ENCODE results near the gene MYO5B. TPM values are rescaled to one million over a fixed set of nuclear protein-coding genes. Genes with fewer than 3 reads are reported as not detected.
"Not testable (repeated sequence)": the region's sequence is repeated elsewhere in the genome, so short reads cannot be mapped to it uniquely, and the experiment has no call there.

The MYO5B gene
- total and polyA plus RNA-seq, 4 donors, result 5.4 to 23.4 (median 11.4) TPM

DNA sequence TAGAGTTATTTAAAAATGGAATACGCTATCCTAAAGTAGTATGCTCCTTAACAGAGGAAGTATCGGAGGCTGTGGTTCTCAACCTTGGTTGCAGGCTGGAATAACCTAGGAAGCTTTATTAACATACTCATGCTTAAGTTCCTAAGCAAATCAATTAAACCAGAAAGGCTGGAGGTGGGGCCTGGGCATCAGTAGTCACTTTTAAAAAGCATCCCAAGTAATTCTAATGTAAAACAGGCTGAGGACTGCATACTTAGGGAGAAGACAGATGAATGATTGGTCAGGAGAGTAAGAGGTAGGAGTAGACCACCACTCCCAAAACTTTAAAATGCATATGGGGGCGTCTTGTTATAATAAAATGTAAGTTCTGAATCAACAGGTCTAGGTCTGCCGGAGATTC, 396.9 kb downstream of the MYO5B start:
- Histone ChIP-seq H3K36me3 (ENCODE audit: control insufficient read depth in 4 of 4, insufficient read depth in 3 of 4, low read depth in 1 of 4, low read length in 3 of 4) (peaks cover 4 to 32% (median 18%) of the 10 kb centered on the region in 4 donors), H3K4me1 (ENCODE audit: control insufficient read depth in 4 of 4, insufficient read depth in 4 of 4, low read length in 3 of 4) (peaks cover 10 to 50% (median 45%) of the 10 kb centered on the region in 4 donors), H3K4me3 (ENCODE audit: low read depth in 1 of 3, low read length in 3 of 3) (no peak overlapping the region), H3K27ac (ENCODE audit: low read depth in 1 of 2, low read length in 2 of 2) (no peak overlapping the region), H3K9me3 (ENCODE audit: control insufficient read depth in 4 of 4, low read length in 3 of 4) (no peaks in the 10 kb centered on the region), H3K27me3 (ENCODE audit: control insufficient read depth in 4 of 4, insufficient read depth in 4 of 4, low read length in 3 of 4) (no peaks in the 10 kb centered on the region), H3K9ac (ENCODE audit: low read depth in 1 of 2, low read length in 2 of 2) (no peak overlapping the region)
- TF ChIP-seq JUND (IDR thresholded peaks at IDR 0.05) (no peak), FOXA2 (IDR thresholded peaks at IDR 0.05) (no peak)
- DNase-seq (ENCODE audit: low spot score), result no peak
- WGBS, result over 99% methylated on average over 4 of the region's 4 CpGs

DNA sequence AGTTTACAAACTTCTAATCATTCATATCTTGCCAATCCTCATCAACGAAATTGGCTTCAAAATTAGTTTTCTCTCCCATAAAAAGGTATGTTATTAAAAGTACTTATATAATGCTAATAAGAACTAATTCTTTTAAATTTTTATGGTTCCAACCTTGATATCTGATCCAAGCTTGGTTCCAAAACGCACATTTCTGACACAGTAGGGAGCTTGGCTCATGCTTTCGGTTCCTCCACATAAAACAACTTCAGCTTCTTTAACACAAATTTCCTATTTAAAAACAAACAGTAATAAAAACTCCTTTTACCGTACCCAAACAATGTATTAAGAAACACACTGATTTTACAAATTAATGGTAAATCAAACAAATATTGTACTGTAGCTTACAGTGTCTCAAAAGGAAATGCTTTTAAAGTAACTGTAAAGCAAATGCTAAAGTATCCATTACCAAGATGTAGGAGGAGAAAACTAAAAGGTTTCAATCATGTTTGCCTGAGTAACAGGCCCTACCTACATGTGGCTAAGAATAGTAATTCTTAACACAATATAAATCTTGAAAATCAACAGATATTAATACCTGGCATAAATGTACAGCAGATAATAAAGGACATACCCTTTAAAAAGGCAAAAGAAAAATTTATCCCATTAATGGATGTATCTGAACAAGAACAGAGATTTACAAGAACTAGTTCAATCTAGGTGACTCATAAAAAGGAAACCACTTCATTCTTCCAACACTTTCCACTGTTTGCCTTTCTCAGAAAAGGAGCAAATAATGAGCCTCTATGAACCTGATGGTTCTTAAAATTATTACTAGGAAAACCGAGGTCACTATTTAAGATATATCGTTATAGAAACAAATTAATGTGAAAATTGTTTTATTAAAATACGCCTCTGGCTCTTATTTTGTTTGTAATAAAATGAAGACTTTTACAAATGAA, 399.1 kb downstream of the MYO5B start:
- 74% methylated on average over 7 of the region's 7 CpGs for WGBS
- peaks cover 6 to 44% (median 38%) of the 10 kb centered on the region in 4 donors for H3K4me1 ChIP-seq (ENCODE audit: control insufficient read depth in 4 of 4, insufficient read depth in 4 of 4, low read length in 3 of 4)
- peak overlapping the region in 1 of 2 donors; percentile 38 for H3K27ac ChIP-seq (ENCODE audit: low read depth in 1 of 2, low read length in 2 of 2)
- H3K4me3 ChIP-seq (ENCODE audit: low read depth in 1 of 3, low read length in 3 of 3), result no peak overlapping the region
- DNase-seq (ENCODE audit: low spot score), result no peak
- no peak for TF ChIP-seq TAF1 (conservative IDR thresholded peaks at IDR 0.05)
- no peak for TF ChIP-seq HNF4G (IDR thresholded peaks at IDR 0.05)
- no peak for TF ChIP-seq HNF4A (conservative IDR thresholded peaks at IDR 0.05)
- TF ChIP-seq YY1 (IDR thresholded peaks at IDR 0.05), result no peak
- no peak for TF ChIP-seq FOXA1 (IDR thresholded peaks at IDR 0.05)
- no peaks in the 10 kb centered on the region for H3K9me3 ChIP-seq (ENCODE audit: control insufficient read depth in 4 of 4, low read length in 3 of 4)
- no peak overlapping the region for H3K9ac ChIP-seq (ENCODE audit: low read depth in 1 of 2, low read length in 2 of 2)
- no peaks in the 10 kb centered on the region for H3K27me3 ChIP-seq (ENCODE audit: control insufficient read depth in 4 of 4, insufficient read depth in 4 of 4, low read length in 3 of 4)
- peaks cover 4 to 37% (median 23%) of the 10 kb centered on the region in 4 donors for H3K36me3 ChIP-seq (ENCODE audit: control insufficient read depth in 4 of 4, insufficient read depth in 3 of 4, low read depth in 1 of 4, low read length in 3 of 4)

DNA sequence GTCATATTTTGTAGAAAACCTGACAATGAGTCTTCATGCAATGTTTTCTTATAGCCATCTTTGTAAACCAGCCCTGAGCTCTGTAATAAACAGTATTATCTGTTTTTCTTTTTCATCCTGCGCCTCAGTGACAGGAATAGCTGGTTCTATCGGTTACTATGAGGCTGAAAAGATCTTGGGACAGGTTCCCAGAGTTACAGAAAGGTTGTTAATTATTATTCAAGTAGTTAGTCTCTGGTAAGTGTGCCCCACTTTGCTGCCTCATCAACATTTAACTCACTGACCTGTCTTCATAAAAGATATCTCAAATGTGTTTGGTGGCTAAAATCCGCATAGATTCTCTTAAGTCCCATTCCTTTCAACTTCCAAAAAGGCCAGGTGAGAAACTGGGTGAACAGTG, 400.2 kb downstream of the MYO5B start:
- H3K4me1 ChIP-seq (ENCODE audit: control insufficient read depth in 4 of 4, insufficient read depth in 4 of 4, low read length in 3 of 4), result peaks cover 6 to 47% (median 42%) of the 10 kb centered on the region in 4 donors
- TF ChIP-seq RAD21 (IDR thresholded peaks at IDR 0.05), result peak in 1 of 2 donors; percentile 18
- peak; percentile 17 to 42 for TF ChIP-seq HNF4A (conservative IDR thresholded peaks at IDR 0.05)
- no peak for TF ChIP-seq FOXA1 (IDR thresholded peaks at IDR 0.05)
- TF ChIP-seq RXRA (IDR thresholded peaks at IDR 0.05), result peak in 1 of 2 donors; percentile 25
- no peaks in the 10 kb centered on the region for H3K27me3 ChIP-seq (ENCODE audit: control insufficient read depth in 4 of 4, insufficient read depth in 4 of 4, low read length in 3 of 4)
- no peaks in the 10 kb centered on the region for H3K9me3 ChIP-seq (ENCODE audit: control insufficient read depth in 4 of 4, low read length in 3 of 4)
- H3K9ac ChIP-seq (ENCODE audit: low read depth in 1 of 2, low read length in 2 of 2), result no peak overlapping the region
- no peak for DNase-seq (ENCODE audit: low spot score)
- H3K36me3 ChIP-seq (ENCODE audit: control insufficient read depth in 4 of 4, insufficient read depth in 3 of 4, low read depth in 1 of 4, low read length in 3 of 4), result peaks cover 5 to 44% (median 30%) of the 10 kb centered on the region in 4 donors
- peak overlapping the region in 1 of 2 donors; percentile 38 for H3K27ac ChIP-seq (ENCODE audit: low read depth in 1 of 2, low read length in 2 of 2)
- WGBS, result 48% methylated on average over 3 of the region's 3 CpGs
- no peak overlapping the region for H3K4me3 ChIP-seq (ENCODE audit: low read depth in 1 of 3, low read length in 3 of 3)

DNA sequence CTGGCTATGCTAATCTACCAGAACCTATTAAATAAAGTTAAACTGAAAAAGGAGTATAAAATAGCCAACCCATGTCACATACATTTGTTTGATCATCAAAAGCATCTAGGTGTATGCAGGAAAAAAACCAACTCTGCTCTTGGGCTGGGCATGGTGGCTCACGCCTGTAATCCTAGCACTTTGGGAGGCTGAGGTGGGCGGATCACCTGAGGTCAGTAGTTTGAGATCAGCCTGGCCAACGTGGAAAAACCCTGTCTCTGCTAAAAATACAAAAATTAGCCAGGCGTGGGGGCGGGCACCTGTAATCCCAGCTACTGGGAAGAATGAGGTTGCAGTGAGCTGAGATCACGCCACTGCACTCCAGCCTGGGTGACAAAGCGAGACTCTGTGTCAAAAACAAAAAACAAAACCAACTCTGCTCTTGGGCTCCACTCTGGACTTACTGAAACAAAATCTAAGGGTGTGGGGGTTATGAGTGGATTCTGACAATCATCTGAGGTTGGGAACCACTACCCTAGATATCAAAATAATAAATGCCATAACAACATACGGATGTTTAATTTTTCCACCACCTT, 405.3 kb downstream of the MYO5B start:
- WGBS, result 87% methylated on average over 8 of the region's 8 CpGs
- H3K9ac ChIP-seq (ENCODE audit: low read depth in 1 of 2, low read length in 2 of 2); H3K27me3 ChIP-seq (ENCODE audit: control insufficient read depth in 4 of 4, insufficient read depth in 4 of 4, low read length in 3 of 4); DNase-seq (ENCODE audit: low spot score); H3K9me3 ChIP-seq (ENCODE audit: control insufficient read depth in 4 of 4, low read length in 3 of 4); H3K4me3 ChIP-seq (ENCODE audit: low read depth in 1 of 3, low read length in 3 of 3): not testable (repeated sequence)
- Histone ChIP-seq H3K4me1 (ENCODE audit: control insufficient read depth in 4 of 4, insufficient read depth in 4 of 4, low read length in 3 of 4) (peaks cover 4 to 35% (median 23%) of the 10 kb centered on the region in 4 donors), H3K27ac (ENCODE audit: low read depth in 1 of 2, low read length in 2 of 2) (peak overlapping the region; percentile 61 to 72), H3K36me3 (ENCODE audit: control insufficient read depth in 4 of 4, insufficient read depth in 3 of 4, low read depth in 1 of 4, low read length in 3 of 4) (peaks cover 8 to 59% (median 34%) of the 10 kb centered on the region in 4 donors)

Data from liver (tissue), 9 donors.